Right lobe of liver (tissue), 4 donors: ENCODE measurements around the gene TNIP1.

Experiments
- CTCF ChIP-seq, 4 donors: fragments of 200-600 bp in 3 of 4; fragments of 450-650 bp in 1 of 4; IDR thresholded peaks; one replicate each; pipeline versions ENCODE4 v1.5.1 to v1.8.0; 2016 to 2022; ENCODE audit warnings: antibody characterized with exemption in 4 of 4, mild to moderate bottlenecking in 2 of 4
- POLR2A ChIP-seq: fragments of 450-650 bp; IDR thresholded peaks from one replicate; pipeline ENCODE4 v1.6.1; 2017; ENCODE audit warnings: antibody characterized with exemption, mild to moderate bottlenecking
- donor health status: DM: no; HTN: no; CAD: no.
- donor health status: DM: no; HTN: no; CAD: no.
- donor health status: DM: no; HTN: yes; CAD: no.

GRCh38 chr5:151077419-151077818 lies 3.4 kb downstream of the TNIP1 start:
- TF ChIP-seq POLR2A (no peak), CTCF (IDR thresholded peaks at IDR 0.05) (no peak)
